ENCODE data around the gene MPRIP.
"Not testable (repeated sequence)": the region's sequence is repeated elsewhere in the genome, so short reads cannot be mapped to it uniquely, and the experiment has no call there.

MPRIP gene

GRCh38 chr17:17013828-17014747 is 28.2 kb upstream of the MPRIP start:
- not testable (repeated sequence) for DNase-seq

- peak in 19 of 58 donors; percentile 14 to 66 (median 30) for DNase-seq
These were observed 27.5 kb upstream of the MPRIP start for GRCh38 chr17:17014748-17015124.

GRCh38 chr17:17015230-17015629 is 27.0 kb upstream of the MPRIP start:
- DNase-seq = no peak

GRCh38 chr17:17016199-17017197 is 25.8 kb upstream of the MPRIP start:
- DNase-seq = not testable (repeated sequence)

GRCh38 chr17:17017343-17018014 is 24.8 kb upstream of the MPRIP start:
- DNase-seq = no peak

- no peak for DNase-seq
These were observed 24.2 kb upstream of the MPRIP start for GRCh38 chr17:17018021-17018441.

- no peak for DNase-seq
These were observed 23.4 kb upstream of the MPRIP start for GRCh38 chr17:17018612-17019429.

GRCh38 chr17:17019430-17019762 is 22.9 kb upstream of the MPRIP start:
- DNase-seq = no peak

GRCh38 chr17:17019891-17020456 is 22.3 kb upstream of the MPRIP start:
- DNase-seq = no peak

GRCh38 chr17:17020821-17021193 is 21.4 kb upstream of the MPRIP start:
- no peak for DNase-seq

GRCh38 chr17:17021194-17021863 is 20.9 kb upstream of the MPRIP start:
- peak in 26 of 58 donors; percentile 15 to 78 (median 47) for DNase-seq

- DNase-seq = no peak
These were observed 20.2 kb upstream of the MPRIP start for GRCh38 chr17:17022011-17022410.

- no peak for DNase-seq
These were observed 19.8 kb upstream of the MPRIP start for GRCh38 chr17:17022456-17022855.

- no peak for DNase-seq
These were observed 17.4 kb upstream of the MPRIP start for GRCh38 chr17:17024778-17025300.

- DNase-seq = no peak
These were observed 16.6 kb upstream of the MPRIP start for GRCh38 chr17:17025621-17026020.

GRCh38 chr17:17026163-17026562 is 16.1 kb upstream of the MPRIP start:
- no peak for DNase-seq

- no peak for DNase-seq
These were observed 14.7 kb upstream of the MPRIP start for GRCh38 chr17:17027442-17028058.

GRCh38 chr17:17028059-17028877 is 14.0 kb upstream of the MPRIP start:
- peak in 6 of 58 donors; percentile 16 to 57 (median 30) for DNase-seq

All from anterior cingulate cortex (tissue), 58 donors.